ENCODE data around the gene MAML2. TPM values are rescaled to one million over a fixed set of nuclear protein-coding genes. Genes with fewer than 3 reads are reported as not detected.

MAML2 gene
- total and polyA plus RNA-seq, 9 of the 15 experiments (the other 6 are each of a cell fraction or from before 2014, with no cell fraction given), result 0.79 to 6.8 (median 4.8) TPM

DNA sequence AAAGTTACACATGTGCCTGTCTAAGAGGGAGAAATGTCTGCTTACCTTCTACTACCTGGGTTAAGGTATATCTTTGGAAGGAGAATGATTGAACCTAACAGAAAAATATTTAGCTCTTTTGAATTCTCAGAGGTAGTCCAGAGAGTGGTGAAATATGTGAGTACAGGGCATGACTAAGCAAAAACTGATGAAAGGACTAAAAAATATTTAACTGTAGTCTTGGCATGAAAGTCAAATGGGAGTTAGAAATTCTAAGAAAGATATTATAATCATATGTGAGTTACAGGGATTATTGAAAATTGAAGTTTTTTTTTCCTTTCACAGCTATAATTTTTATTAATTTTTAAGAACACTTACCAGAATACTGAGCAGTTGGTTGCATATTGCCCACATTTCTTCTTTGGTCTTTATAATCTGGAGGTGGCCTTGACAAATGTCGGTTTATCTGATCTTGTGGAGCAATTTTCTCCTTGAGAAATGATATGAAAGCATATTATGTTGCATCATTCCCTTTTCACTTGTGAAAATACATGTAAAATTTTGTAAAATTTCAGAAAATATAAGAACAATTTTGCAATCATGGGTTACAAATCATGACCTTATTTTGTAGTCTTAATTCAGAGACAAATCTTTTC, 357.7 kb downstream of the MAML2 start (continued):
- peak; percentile 82 for TF ChIP-seq SMARCB1 (IDR thresholded peaks at IDR 0.05; ENCODE audit: insufficient read length, low read depth)
- peak; percentile 92 for TF ChIP-seq NFE2 (IDR thresholded peaks at IDR 0.05; ENCODE audit: low read depth)
- no peak for TF ChIP-seq ZFPM2 (CRISPR knock-in tag; IDR thresholded peaks at IDR 0.05)
- TF ChIP-seq EHMT2 (IDR thresholded peaks at IDR 0.05), result no peak
- no peak for TF ChIP-seq HLTF (IDR thresholded peaks at IDR 0.05)
- no peak for TF ChIP-seq SMAD1 (IDR thresholded peaks at IDR 0.05; ENCODE audit: low read depth, low read length, partially characterized antibody)
- TF ChIP-seq PHB2 (IDR thresholded peaks at IDR 0.05; ENCODE audit: low read depth), result no peak
- 0 out of 2 replicates have a peak, but pooled peaks have one; percentile 21 for TF ChIP-seq RFX5 (IDR thresholded peaks at IDR 0.05; ENCODE audit: low read depth, low read length)
- peak; percentile 92 for TF ChIP-seq MAFF (IDR thresholded peaks at IDR 0.05; ENCODE audit: low read length)
- peak; percentile 55; the same call in 1 of the 2 replicates for TF ChIP-seq SMARCE1 (IDR thresholded peaks at IDR 0.05)
- TF ChIP-seq, protein P1, sequence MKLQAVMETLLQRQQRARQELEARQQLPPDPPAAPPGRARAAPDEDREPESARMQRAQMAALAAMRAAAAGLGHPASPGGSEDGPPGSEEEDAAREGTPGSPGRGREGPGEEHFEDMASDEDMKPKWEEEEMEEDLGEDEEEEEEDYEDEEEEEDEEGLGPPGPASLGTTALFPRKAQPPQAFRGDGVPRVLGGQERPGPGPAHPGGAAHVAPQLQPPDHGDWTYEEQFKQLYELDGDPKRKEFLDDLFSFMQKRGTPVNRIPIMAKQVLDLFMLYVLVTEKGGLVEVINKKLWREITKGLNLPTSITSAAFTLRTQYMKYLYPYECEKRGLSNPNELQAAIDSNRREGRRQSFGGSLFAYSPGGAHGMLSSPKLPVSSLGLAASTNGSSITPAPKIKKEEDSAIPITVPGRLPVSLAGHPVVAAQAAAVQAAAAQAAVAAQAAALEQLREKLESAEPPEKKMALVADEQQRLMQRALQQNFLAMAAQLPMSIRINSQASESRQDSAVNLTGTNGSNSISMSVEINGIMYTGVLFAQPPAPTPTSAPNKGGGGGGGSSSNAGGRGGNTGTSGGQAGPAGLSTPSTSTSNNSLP (IDR thresholded peaks at IDR 0.05; ENCODE audit: borderline replicate concordance, low read depth, low read length), result 0 out of 2 replicates have a peak, but pooled peaks have one; percentile 16
- TF ChIP-seq DEAF1 (CRISPR knock-in tag; IDR thresholded peaks at IDR 0.05), result no peak
- TF ChIP-seq TCF15 (CRISPR knock-in tag; IDR thresholded peaks at IDR 0.05), result no peak
- TF ChIP-seq ZNF75A (CRISPR knock-in tag; IDR thresholded peaks at IDR 0.05), result no peak
- no peak for TF ChIP-seq KAT8 (IDR thresholded peaks at IDR 0.05; ENCODE audit: low read depth)
- TF ChIP-seq ZNF589 (CRISPR knock-in tag; IDR thresholded peaks at IDR 0.05; ENCODE audit: low read depth), result peak; percentile 38; the same call in 1 of the 2 replicates
- peak; percentile 90 for TF ChIP-seq C11orf30 (IDR thresholded peaks at IDR 0.05; ENCODE audit: low read depth)
- TF ChIP-seq HNRNPUL1 (IDR thresholded peaks at IDR 0.05; ENCODE audit: low read length), result no peak
- no peak for TF ChIP-seq MECOM (CRISPR knock-in tag; IDR thresholded peaks at IDR 0.05)
- no peak for TF ChIP-seq LCOR (CRISPR knock-in tag; IDR thresholded peaks at IDR 0.05)
- TF ChIP-seq ZNF639 (CRISPR knock-in tag; conservative IDR thresholded peaks at IDR 0.05 in 1 of 2, IDR thresholded peaks at IDR 0.05 in 1 of 2), result 0 out of 4 replicates have a peak, but pooled peaks of 1 of the 2 experiments have one; percentile 20
- TF ChIP-seq HOXB6 (CRISPR knock-in tag; IDR thresholded peaks at IDR 0.05; ENCODE audit: borderline replicate concordance), result no peak
- TF ChIP-seq ZNF140 (CRISPR knock-in tag; IDR thresholded peaks at IDR 0.05), result no peak
- TF ChIP-seq MLLT1 (IDR thresholded peaks at IDR 0.05), result no peak

All from K562 (cell line).